Activated naive CD4-positive, alpha-beta T cell treated with anti-CD3 and anti-CD28 coated beads for 36 hours (primary cell): Measurements from ENCODE around the gene ZXDC. TPM values are rescaled to one million over a fixed set of nuclear protein-coding genes. Genes with fewer than 3 reads are reported as not detected.

Experiments
- CTCF ChIA-PET: fragments of 350-600 bp; sonication (Branson Sonifier 250); formaldehyde crosslinking; loops from one replicate; lab custom pipeline; 2021; ENCODE audit warnings: antibody characterized with exemption; lab: Charles Lee
- DNase-seq: peaks from one replicate; pipeline ENCODE4 v3.0.0-alpha.2; 2020
- H3K27ac Mint-ChIP-seq: one replicate; pipeline ENCODE4 v1.8.0; 2021; ENCODE audit warnings: mild to moderate bottlenecking, mixed read lengths
- H3K27me3 Mint-ChIP-seq: one replicate; pipeline ENCODE4 v1.8.0; 2021; ENCODE audit warnings: low read depth, mixed read lengths
- H3K36me3 Mint-ChIP-seq: one replicate; pipeline ENCODE4 v1.8.0; 2021; ENCODE audit warnings: low read depth, mixed read lengths
- H3K4me1 Mint-ChIP-seq: one replicate; pipeline ENCODE4 v1.8.0; 2021; ENCODE audit warnings: low read depth, mixed read lengths
- H3K4me3 Mint-ChIP-seq: one replicate; pipeline ENCODE4 v1.8.0; 2021; ENCODE audit warnings: mild to moderate bottlenecking, moderate library complexity, mixed read lengths
- H3K9me3 Mint-ChIP-seq: one replicate; pipeline ENCODE4 v1.8.0; 2021; ENCODE audit warnings: mixed read lengths
- intact Hi-C: fragments of 100-400 bp; cut with micrococcal nuclease; formaldehyde crosslinking; loops from one replicate; pipeline ENCODE4 v1.15.1; 2023
- total RNA-seq, 2 experiments: library from RNA; stranded (reverse); gene quantifications; one replicate each; pipeline ENCODE4 v1.2.3, GENCODE V29; 2021

The ZXDC gene
- total RNA-seq, 2 experiments from 2014 or later: 23.9 TPM

DNA sequence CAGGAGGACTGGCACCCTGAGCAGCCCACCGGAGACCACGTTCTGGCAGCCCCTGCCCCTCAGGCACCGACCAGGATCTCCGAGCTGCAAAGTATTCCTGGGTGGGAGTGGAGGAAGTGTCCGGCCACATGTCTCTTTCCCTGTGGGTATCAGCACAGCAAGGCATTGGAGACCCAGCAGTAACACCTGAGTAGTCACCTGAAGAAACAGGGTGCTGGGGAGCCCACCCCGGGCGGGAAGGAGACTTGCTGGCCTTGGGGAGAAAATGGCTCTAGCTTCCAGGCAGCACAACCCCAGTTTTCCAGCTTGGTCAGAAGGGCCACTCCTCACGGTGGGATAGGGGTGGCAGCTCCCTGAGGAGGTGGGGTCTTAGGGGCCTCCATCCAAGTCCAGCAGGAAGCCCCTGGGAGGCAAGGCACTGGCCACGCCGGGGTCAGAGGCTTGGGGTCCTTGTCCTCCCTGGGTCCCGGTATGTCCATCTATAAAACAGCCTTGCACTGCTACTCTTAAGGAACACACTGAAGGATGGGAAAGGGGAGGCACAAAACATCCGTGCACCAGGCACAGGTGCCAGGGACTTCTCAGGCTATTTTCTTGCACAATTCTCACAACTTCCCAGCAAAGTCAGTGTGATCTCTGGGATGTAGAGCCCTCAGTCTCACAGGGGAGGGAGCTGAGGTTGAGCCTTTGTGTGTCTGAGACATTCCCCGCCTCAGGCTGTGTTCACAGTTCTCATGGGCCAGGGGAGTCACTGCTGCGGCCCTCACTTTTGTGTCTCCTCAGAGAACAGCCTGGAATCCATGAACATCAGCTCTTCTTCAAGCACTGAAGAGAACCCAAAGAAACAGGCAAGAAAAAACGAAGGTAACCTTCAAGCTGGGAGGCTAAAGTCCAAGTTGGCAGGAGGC lies 69.0 kb downstream of the ZXDC start:
- peaks cover 27% of the 10 kb centered on the region for H3K27me3 Mint-ChIP-seq
- H3K36me3 Mint-ChIP-seq: peaks cover 1% of the 10 kb centered on the region
- no peak overlapping the region for H3K4me3 Mint-ChIP-seq
- no peak overlapping the region for H3K27ac Mint-ChIP-seq
- H3K4me1 Mint-ChIP-seq: no peaks in the 10 kb centered on the region
- CTCF ChIA-PET: interaction anchor here (0.6 kb wide), 1 partner anchor 19 kb away, joined by 4 read pairs; no protein-coding TSS in a partner anchor
- intact Hi-C loops: no loop called here
- H3K9me3 Mint-ChIP-seq: no peaks in the 10 kb centered on the region
- DNase-seq: no peak

DNA sequence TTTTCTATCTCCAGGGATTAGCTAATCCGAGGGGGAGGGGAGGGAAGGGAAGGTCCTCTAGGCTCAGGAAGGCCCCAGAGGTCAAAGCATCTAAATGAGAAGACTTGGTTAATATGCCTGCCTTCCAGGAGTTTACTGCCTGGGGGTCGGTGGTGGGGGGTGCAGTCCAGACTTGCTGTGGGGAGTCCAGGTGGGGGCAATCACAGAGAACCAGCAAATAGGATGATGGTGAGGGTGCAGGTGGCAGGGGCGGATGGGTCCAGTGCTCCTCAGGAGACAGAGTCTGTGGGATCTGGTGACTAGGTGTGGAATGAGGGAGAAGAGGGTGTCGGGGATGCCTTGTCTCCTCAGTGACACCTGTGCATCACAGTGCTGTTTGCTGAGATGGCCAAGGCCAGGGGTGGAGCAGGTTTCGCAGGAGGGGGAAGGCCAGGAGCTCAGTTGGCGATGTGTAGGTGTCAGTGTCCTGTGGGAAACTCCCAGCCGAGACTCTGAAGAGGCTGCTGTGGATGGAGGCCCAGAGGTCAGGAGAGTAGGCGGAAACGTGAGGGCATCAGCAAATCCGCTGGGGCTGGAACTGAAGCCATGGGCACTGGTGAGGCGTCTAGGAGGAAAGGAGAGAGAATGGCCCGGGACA lies 72.9 kb downstream of the ZXDC start:
- Mint-ChIP-seq H3K4me3 (no peak overlapping the region), H3K4me1 (no peaks in the 10 kb centered on the region), H3K27me3 (peaks cover 14% of the 10 kb centered on the region), H3K36me3 (no peaks in the 10 kb centered on the region), H3K27ac (no peak overlapping the region), H3K9me3 (no peaks in the 10 kb centered on the region)
- intact Hi-C loops: no loop called here
- DNase-seq: no peak
- CTCF ChIA-PET: interaction anchor here (0.8 kb wide), 1 partner anchor 24 kb away, joined by 3 read pairs; no protein-coding TSS in a partner anchor

DNA sequence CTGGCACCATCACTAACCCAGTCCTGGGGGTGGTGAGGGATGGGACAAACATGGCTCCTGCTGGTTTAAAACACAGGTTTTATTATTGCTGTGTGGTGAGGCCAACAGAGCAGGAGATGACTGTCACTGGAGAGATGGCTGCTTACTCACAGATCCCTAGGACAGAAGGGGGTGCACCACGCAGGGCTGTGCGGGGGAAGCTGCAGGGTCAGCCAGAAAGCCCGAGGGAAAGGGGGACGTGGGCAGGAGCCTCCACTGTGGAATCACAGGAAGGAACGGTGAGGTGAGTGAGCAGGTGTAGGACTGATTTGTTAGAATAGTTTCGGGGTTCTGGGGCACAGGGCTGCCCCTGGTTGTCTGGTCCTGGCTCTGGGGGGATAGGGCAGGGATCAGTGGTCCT lies 73.5 kb downstream of the ZXDC start:
- Mint-ChIP-seq H3K9me3 (no peaks in the 10 kb centered on the region), H3K36me3 (no peaks in the 10 kb centered on the region), H3K27me3 (peaks cover 14% of the 10 kb centered on the region), H3K27ac (no peak overlapping the region), H3K4me1 (no peaks in the 10 kb centered on the region), H3K4me3 (no peak overlapping the region)
- no peak for DNase-seq
- CTCF ChIA-PET: interaction anchor here (0.8 kb wide), 1 partner anchor 24 kb away, joined by 3 read pairs; no protein-coding TSS in a partner anchor
- intact Hi-C loops: no loop called here

DNA sequence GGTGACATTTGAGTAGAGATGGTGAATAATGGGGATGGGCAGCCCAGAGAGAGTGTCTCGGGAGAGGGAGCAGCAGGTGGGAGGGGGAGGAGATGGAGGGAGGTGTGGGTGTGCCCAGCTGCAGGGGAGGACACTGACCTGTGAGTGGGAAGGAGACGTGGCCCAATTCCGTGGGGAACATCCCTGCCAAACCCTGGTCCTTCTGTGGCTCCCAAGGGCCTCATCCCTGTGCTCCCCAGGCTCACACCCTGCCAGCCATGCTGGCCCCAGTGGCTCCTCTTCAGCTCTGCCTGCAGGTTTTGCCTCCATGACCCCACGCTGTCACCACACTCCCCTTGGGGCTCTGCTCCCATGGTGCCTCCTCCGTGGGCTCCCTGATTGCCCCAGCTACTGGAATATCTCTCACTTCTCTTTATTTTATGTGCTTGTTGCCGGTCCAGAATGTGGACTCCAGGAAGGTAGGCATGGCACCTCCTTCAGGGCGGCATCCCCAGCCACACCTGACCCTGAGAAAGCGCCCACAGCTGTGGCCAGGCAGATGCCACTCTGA lies 74.0 kb downstream of the ZXDC start:
- Mint-ChIP-seq H3K4me3 (no peak overlapping the region), H3K36me3 (no peaks in the 10 kb centered on the region), H3K27me3 (peaks cover 14% of the 10 kb centered on the region), H3K4me1 (no peaks in the 10 kb centered on the region), H3K27ac (no peak overlapping the region), H3K9me3 (no peaks in the 10 kb centered on the region)
- CTCF ChIA-PET: no interaction called here
- intact Hi-C loops: no loop called here
- DNase-seq: no peak

DNA sequence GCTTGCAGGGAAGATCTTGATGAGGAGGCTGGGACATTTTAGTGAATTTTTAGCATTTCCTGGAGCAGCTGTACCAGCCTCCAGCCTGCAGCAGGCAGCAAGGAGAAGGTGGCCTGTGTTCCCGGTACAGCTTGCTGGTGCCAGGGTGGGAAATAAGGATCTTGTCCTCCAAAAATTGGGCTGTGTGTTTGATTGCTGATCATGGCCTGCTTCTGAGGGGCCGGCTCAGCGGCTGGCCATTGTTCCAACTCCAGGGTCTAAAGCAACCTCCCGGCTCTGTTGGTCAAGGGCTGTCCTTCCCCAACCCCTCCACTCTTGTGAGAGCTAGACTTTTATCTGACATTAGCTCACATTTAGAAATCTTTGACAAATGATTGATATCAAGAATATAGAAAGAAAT lies 75.9 kb downstream of the ZXDC start:
- Mint-ChIP-seq H3K36me3 (no peaks in the 10 kb centered on the region), H3K9me3 (no peaks in the 10 kb centered on the region)

DNA sequence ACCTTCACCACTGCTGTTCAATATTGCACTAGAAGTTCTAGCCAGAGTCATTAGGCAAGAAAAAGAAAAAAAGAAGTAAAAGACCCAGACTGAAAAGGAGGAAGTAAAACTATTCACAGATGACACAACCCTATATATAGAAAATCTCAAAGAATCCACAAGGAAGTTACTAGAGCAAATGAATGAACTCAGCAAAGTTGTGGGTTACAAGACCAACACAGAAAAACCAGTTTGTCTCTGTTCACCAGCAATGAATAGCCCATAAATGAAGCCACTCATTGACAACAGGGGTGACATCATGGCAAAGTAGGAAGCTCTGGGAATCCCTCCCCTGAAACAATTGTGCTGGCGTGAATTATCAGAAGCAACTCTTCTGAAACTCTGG lies 76.3 kb downstream of the ZXDC start:
- DNase-seq: no peak
- peaks cover 14% of the 10 kb centered on the region for H3K27me3 Mint-ChIP-seq
- H3K27ac Mint-ChIP-seq: no peak overlapping the region
- intact Hi-C loops: no loop called here
- no peaks in the 10 kb centered on the region for H3K9me3 Mint-ChIP-seq
- CTCF ChIA-PET: no interaction called here
- H3K4me3 Mint-ChIP-seq: no peak overlapping the region
- no peaks in the 10 kb centered on the region for H3K36me3 Mint-ChIP-seq
- no peaks in the 10 kb centered on the region for H3K4me1 Mint-ChIP-seq

More for the DNA sequence above, 75.9 kb downstream of the ZXDC start:
- H3K27ac Mint-ChIP-seq: no peak overlapping the region
- H3K4me1 Mint-ChIP-seq: no peaks in the 10 kb centered on the region
- CTCF ChIA-PET: no interaction called here
- intact Hi-C loops: no loop called here
- H3K27me3 Mint-ChIP-seq: peaks cover 12% of the 10 kb centered on the region
- H3K4me3 Mint-ChIP-seq: no peak overlapping the region
- DNase-seq: no peak

DNA sequence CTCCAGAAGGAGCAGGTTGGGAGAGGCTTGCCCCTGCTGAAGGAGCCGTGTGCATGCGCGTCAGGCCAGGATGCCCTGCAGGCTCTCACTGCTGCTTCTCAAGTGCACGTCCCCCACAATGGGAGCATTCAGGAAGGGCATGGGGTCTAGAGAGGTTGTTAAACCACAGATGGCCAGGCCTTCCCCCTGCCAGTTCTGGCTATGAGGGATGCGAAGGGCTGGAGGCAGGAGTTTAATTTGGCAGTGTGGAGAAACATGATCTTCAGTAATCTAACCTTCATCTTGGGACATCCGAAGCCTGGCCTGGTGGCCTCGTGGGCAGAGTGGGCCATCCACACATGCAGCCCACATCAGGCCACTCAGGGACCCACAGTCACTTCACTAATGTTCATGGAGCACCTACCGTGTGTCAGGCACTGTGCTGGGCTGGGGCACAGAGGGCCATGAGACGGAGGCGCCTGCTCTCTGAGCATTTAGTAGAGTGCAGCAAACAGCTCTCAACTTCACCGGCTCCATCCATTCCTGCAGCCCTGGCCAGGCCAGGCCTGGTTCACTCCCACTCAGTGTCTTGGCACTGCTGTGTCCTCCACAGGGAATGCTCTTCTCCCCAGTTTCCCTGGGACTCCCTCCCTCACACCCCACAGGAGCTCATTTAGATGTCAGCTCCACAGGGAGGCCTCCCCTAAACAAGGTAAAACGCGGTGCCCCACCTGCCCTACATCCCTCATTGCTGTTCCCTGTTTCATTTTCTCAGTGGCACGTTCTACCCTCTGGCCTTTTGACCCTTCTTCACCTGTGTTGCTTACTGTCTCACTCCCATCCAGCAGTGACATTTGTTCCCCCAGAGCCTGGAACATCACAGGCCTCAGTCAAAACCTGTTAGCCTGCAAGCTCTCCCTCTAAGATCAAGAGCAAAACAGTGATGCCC lies 77.0 kb downstream of the ZXDC start:
- no peak overlapping the region for H3K27ac Mint-ChIP-seq
- peaks cover 19% of the 10 kb centered on the region for H3K27me3 Mint-ChIP-seq
- intact Hi-C loops: no loop called here
- H3K36me3 Mint-ChIP-seq: no peaks in the 10 kb centered on the region
- H3K4me3 Mint-ChIP-seq: no peak overlapping the region
- H3K9me3 Mint-ChIP-seq: no peaks in the 10 kb centered on the region
- CTCF ChIA-PET: no interaction called here
- no peak for DNase-seq
- H3K4me1 Mint-ChIP-seq: no peaks in the 10 kb centered on the region

DNA sequence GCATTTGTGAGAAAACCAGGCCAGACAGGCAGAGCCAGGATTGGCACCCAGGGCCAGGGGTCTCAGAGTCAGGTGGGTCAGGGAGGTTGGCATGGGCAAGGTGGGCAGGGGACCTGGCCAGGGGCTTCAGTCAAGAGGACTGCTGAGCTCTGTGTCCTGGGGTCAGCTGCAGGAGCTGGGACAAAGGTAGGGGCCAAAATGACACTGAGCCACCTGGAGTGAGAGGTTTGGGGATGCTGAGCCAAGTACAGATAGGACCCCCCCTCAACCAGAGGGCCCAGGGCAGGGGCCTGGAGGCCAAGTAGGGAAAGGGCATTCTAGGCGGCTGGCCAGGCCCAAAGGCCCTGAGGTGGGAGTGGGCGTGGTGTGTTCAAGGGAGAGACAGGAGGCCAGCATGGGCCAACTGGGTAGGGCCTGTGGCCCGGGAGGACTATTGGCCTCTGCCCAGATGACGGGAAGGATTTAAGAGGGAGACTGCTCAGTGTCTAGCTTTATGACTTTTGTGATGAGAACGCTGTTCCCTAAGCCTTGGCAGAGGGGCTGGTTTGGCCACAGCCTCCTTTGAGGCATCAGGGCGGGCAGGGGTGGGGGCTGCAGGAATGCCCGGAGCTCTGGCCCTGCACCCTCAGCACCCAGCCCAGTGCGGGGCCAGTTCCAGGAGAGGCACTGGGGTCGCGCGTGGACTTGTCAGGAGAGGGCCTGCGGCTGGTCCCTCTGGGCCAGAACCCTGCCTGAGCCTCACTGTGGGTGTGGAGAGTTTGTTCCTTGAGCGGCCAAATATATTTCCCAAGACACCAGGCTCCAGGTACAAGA lies 77.9 kb downstream of the ZXDC start:
- H3K27ac Mint-ChIP-seq: no peak overlapping the region
- no peaks in the 10 kb centered on the region for H3K9me3 Mint-ChIP-seq
- H3K4me3 Mint-ChIP-seq: no peak overlapping the region
- no peaks in the 10 kb centered on the region for H3K36me3 Mint-ChIP-seq
- intact Hi-C loops: no loop called here
- CTCF ChIA-PET: no interaction called here
- peaks cover 25% of the 10 kb centered on the region for H3K27me3 Mint-ChIP-seq
- DNase-seq: no peak
- no peaks in the 10 kb centered on the region for H3K4me1 Mint-ChIP-seq

DNA sequence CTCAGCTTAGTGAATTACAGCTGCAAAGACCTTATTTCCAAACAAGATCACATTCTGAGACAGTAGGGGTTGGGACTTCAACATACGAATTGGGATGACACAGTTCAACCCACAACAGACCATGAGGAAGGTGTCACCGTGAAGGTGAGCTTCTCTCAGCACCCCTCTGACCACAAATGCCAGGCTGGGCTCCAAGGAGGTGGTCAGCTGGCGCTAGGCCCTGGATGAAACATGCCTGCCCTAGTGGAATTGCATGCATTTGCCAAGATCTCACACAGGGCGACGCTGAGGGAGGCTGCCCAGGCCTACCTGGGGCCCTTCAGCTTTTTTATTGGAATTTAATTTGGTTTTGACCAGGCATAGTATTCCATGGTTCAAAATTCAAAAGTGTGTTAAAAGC lies 79.2 kb downstream of the ZXDC start:
- Mint-ChIP-seq H3K27me3 (peaks cover 32% of the 10 kb centered on the region), H3K4me1 (no peaks in the 10 kb centered on the region), H3K27ac (no peak overlapping the region), H3K36me3 (no peaks in the 10 kb centered on the region), H3K4me3 (no peak overlapping the region), H3K9me3 (no peaks in the 10 kb centered on the region)
- DNase-seq: no peak
- CTCF ChIA-PET: no interaction called here
- intact Hi-C loops: no loop called here

DNA sequence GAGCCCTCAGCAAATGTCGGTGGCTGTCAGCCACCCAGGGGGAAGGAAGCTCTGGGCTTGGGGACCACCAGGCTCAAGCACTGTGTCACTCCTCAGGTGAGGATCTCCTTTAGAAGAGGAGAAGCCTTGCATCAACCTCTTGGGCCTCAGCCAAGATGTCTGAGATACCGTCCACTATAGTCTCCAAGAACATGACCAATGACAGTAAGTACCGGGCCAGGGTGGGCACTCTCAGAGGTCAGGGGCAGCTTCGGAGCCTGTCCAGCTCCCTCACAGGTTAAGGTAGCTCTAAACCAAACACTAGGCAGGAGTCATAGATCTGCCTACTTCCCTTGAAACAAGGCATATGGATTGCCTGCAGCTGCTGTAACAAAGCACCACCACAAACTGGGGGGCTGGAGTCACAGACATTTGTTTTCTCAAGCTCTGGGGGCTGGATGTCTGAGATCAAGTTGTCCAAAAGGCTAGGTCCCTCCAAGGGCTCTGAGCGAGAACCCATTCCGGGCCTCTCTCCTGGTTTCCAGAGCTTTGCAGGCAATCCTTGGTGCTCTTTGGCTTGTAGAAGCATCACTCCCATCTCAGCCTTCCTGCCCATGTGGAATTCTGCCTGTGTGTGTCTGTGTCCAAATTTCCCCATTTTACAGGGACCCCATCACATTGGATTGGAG lies 79.7 kb downstream of the ZXDC start:
- H3K4me3 Mint-ChIP-seq: no peak overlapping the region
- H3K4me1 Mint-ChIP-seq: no peaks in the 10 kb centered on the region
- DNase-seq: no peak
- no peak overlapping the region for H3K27ac Mint-ChIP-seq
- H3K9me3 Mint-ChIP-seq: no peaks in the 10 kb centered on the region
- intact Hi-C loops: no loop called here
- peaks cover 35% of the 10 kb centered on the region for H3K27me3 Mint-ChIP-seq
- CTCF ChIA-PET: no interaction called here
- H3K36me3 Mint-ChIP-seq: no peaks in the 10 kb centered on the region

DNA sequence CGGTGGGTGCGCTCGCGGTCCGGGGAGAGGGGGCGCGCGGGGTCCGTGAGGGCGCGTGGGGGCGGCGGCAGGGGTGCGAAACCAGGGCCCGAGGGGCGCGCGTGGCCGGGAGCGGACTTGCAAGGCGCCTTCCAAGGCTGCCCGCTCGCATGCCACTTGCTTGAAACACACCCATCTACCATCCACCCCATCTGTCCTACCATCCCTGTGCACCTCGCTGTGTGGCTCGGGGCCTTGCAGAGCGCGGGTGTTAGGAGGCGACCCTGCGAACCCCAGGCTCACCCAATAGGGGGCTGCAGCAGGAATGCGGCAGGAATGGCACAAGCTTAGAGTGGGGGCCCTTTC lies 80.7 kb downstream of the ZXDC start:
- H3K27ac Mint-ChIP-seq: no peak overlapping the region
- CTCF ChIA-PET: no interaction called here
- peaks cover 41% of the 10 kb centered on the region for H3K27me3 Mint-ChIP-seq
- H3K9me3 Mint-ChIP-seq: no peaks in the 10 kb centered on the region
- no peaks in the 10 kb centered on the region for H3K4me1 Mint-ChIP-seq
- intact Hi-C loops: no loop called here
- no peak overlapping the region for H3K4me3 Mint-ChIP-seq
- no peaks in the 10 kb centered on the region for H3K36me3 Mint-ChIP-seq
- DNase-seq: no peak
